ENCODE measurements around the gene FREM2.

Gene FREM2

DNA sequence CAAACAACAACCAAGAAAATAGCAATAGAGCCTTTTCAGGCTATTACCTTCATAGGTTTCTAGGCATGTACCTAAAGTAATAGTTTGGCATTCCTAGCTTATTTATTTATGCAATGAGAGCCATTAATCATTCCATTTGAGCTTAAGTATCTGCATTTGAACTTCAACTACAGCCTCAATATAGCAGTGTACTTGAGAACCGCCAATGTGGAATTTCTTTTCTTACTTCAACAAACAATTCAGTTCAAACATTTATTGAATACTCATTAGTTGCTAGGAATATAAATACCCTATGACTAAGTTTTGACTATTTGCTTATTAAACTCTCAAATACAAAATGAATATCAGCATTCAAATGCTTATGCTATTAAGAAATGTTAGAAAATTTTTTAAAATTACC is 38.0 kb upstream of the FREM2 start:
- ChIA-PET POLR2A (no interaction called here), CTCF (no interaction called here)
- H3K36me3 ChIP-seq (ENCODE audit: control insufficient read depth in 2 of 2, insufficient read depth in 1 of 2, low read length in 2 of 2) = no peaks in the 10 kb centered on the region
- H3K27ac ChIP-seq (ENCODE audit: extremely low read depth, low read depth, low read length) = no peak overlapping the region
- H3K4me3 ChIP-seq (ENCODE audit: low read depth, low read length) = no peak overlapping the region
- H3K4me1 ChIP-seq (ENCODE audit: control insufficient read depth, insufficient read depth, low read length) = no peaks in the 10 kb centered on the region
- H3K9me3 ChIP-seq (ENCODE audit: control insufficient read depth, insufficient read depth, low read depth, low read length) = no peaks in the 10 kb centered on the region
- TF ChIP-seq, protein P1, sequence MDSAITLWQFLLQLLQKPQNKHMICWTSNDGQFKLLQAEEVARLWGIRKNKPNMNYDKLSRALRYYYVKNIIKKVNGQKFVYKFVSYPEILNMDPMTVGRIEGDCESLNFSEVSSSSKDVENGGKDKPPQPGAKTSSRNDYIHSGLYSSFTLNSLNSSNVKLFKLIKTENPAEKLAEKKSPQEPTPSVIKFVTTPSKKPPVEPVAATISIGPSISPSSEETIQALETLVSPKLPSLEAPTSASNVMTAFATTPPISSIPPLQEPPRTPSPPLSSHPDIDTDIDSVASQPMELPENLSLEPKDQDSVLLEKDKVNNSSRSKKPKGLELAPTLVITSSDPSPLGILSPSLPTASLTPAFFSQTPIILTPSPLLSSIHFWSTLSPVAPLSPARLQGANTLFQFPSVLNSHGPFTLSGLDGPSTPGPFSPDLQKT (IDR thresholded peaks at IDR 0.05; ENCODE audit: borderline replicate concordance, low read depth, low read length) = no peak
- TF ChIP-seq, protein P2, sequence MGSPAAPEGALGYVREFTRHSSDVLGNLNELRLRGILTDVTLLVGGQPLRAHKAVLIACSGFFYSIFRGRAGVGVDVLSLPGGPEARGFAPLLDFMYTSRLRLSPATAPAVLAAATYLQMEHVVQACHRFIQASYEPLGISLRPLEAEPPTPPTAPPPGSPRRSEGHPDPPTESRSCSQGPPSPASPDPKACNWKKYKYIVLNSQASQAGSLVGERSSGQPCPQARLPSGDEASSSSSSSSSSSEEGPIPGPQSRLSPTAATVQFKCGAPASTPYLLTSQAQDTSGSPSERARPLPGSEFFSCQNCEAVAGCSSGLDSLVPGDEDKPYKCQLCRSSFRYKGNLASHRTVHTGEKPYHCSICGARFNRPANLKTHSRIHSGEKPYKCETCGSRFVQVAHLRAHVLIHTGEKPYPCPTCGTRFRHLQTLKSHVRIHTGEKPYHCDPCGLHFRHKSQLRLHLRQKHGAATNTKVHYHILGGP (tag by site-specific recombination; IDR thresholded peaks at IDR 0.05) = no peak
- TF ChIP-seq ZNF555 (tag by site-specific recombination; conservative IDR thresholded peaks at IDR 0.05) (no peak), ZNF624 (tag by site-specific recombination; IDR thresholded peaks at IDR 0.05) (no peak)
- TF ChIP-seq, protein P3, sequence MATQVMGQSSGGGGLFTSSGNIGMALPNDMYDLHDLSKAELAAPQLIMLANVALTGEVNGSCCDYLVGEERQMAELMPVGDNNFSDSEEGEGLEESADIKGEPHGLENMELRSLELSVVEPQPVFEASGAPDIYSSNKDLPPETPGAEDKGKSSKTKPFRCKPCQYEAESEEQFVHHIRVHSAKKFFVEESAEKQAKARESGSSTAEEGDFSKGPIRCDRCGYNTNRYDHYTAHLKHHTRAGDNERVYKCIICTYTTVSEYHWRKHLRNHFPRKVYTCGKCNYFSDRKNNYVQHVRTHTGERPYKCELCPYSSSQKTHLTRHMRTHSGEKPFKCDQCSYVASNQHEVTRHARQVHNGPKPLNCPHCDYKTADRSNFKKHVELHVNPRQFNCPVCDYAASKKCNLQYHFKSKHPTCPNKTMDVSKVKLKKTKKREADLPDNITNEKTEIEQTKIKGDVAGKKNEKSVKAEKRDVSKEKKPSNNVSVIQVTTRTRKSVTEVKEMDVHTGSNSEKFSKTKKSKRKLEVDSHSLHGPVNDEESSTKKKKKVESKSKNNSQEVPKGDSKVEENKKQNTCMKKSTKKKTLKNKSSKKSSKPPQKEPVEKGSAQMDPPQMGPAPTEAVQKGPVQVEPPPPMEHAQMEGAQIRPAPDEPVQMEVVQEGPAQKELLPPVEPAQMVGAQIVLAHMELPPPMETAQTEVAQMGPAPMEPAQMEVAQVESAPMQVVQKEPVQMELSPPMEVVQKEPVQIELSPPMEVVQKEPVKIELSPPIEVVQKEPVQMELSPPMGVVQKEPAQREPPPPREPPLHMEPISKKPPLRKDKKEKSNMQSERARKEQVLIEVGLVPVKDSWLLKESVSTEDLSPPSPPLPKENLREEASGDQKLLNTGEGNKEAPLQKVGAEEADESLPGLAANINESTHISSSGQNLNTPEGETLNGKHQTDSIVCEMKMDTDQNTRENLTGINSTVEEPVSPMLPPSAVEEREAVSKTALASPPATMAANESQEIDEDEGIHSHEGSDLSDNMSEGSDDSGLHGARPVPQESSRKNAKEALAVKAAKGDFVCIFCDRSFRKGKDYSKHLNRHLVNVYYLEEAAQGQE (tag by site-specific recombination; IDR thresholded peaks at IDR 0.05) = no peak

DNA sequence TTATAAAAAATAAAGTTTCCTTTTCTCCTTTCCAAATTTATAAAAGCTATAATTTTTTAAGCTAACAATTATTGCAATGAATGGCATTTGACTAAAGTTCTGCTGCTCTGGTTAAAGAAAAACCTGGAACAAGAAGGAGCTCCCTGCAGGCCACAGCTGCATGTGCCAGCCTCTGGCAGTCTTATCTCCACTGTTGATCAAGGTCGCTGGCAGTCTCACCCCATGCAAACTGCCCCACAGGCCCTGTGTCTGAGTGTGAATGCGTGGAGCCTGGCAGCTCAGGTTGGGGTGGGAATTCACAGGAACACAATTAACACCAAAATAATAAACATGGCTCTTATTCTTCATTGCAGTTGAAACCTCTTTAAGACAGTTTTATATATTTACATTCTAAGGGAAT is 30.2 kb upstream of the FREM2 start:
- H3K4me3 ChIP-seq (ENCODE audit: low read depth, low read length) = no peak overlapping the region
- TF ChIP-seq ZNF426 (tag by site-specific recombination; IDR thresholded peaks at IDR 0.05) = no peak
- no peak for TF ChIP-seq ZNF514 (tag by site-specific recombination; IDR thresholded peaks at IDR 0.05)
- no peaks in the 10 kb centered on the region for H3K36me3 ChIP-seq (ENCODE audit: control insufficient read depth in 2 of 2, insufficient read depth in 1 of 2, low read length in 2 of 2)
- no peaks in the 10 kb centered on the region for H3K4me1 ChIP-seq (ENCODE audit: control insufficient read depth, insufficient read depth, low read length)
- H3K27ac ChIP-seq (ENCODE audit: extremely low read depth, low read depth, low read length) = no peak overlapping the region
- ChIA-PET CTCF (no interaction called here), POLR2A (no interaction called here)
- no peaks in the 10 kb centered on the region for H3K9me3 ChIP-seq (ENCODE audit: control insufficient read depth, insufficient read depth, low read depth, low read length)

DNA sequence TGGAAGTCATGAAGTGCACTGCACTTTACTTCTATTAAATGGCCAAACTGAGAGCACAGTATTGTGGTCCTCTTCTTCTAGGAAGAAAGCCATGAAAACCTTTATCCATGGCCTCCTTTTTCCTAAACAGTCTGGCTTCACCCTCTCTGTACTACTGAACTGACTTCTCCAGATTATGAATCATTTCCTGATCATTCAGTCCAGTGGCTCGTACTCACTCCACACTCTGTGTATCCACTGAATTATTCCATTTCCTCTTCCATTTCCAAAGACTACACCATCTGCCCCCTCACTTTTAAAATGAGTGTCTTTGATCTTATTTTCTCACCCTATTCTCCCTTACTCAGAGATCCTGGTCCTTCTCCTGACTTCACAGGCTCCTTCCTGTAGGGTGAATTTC is 29.7 kb upstream of the FREM2 start:
- no peak overlapping the region for H3K4me3 ChIP-seq (ENCODE audit: low read depth, low read length)
- no peaks in the 10 kb centered on the region for H3K9me3 ChIP-seq (ENCODE audit: control insufficient read depth, insufficient read depth, low read depth, low read length)
- no peaks in the 10 kb centered on the region for H3K36me3 ChIP-seq (ENCODE audit: control insufficient read depth in 2 of 2, insufficient read depth in 1 of 2, low read length in 2 of 2)
- no peak overlapping the region for H3K27ac ChIP-seq (ENCODE audit: extremely low read depth, low read depth, low read length)
- H3K4me1 ChIP-seq (ENCODE audit: control insufficient read depth, insufficient read depth, low read length) = peaks cover 4% of the 10 kb centered on the region
- TF ChIP-seq ZNF391 (tag by site-specific recombination; IDR thresholded peaks at IDR 0.05; ENCODE audit: borderline replicate concordance, low read depth) = no peak
- TF ChIP-seq IKZF3 (tag by site-specific recombination; IDR thresholded peaks at IDR 0.05) = no peak
- TF ChIP-seq ZBTB20 (tag by site-specific recombination; IDR thresholded peaks at IDR 0.05) = no peak
- no peak for TF ChIP-seq ZNF311 (tag by site-specific recombination; IDR thresholded peaks at IDR 0.05; ENCODE audit: borderline replicate concordance)
- ChIA-PET POLR2A (no interaction called here), CTCF (no interaction called here)

DNA sequence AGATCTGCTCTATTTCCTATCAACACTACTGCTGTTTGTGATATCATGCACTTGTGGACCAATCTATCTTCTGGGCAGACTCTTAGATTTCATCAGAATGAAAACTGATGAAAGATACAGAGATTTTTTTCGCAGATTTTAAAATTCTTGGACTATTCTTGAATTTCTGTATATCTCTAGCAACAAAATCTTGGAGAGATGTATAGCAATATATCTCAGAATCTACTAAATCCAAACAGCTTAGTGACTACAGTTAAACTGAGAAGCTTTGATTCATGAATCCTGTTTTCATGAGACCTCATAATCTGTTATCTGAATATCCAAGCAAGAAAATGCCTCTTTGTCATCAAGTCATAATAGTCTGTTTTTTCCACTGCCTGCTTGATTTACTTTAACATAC is 28.0 kb upstream of the FREM2 start:
- Histone ChIP-seq H3K36me3 (ENCODE audit: control insufficient read depth in 2 of 2, insufficient read depth in 1 of 2, low read length in 2 of 2) (no peaks in the 10 kb centered on the region), H3K4me1 (ENCODE audit: control insufficient read depth, insufficient read depth, low read length) (peaks cover 6% of the 10 kb centered on the region), H3K4me3 (ENCODE audit: low read depth, low read length) (no peak overlapping the region), H3K27ac (ENCODE audit: extremely low read depth, low read depth, low read length) (no peak overlapping the region), H3K9me3 (ENCODE audit: control insufficient read depth, insufficient read depth, low read depth, low read length) (no peaks in the 10 kb centered on the region)
- ChIA-PET POLR2A (no interaction called here), CTCF (interaction anchor here (0.6 kb wide), 1 partner anchor 27 kb away, joined by 3 read pairs; no protein-coding TSS in a partner anchor)
- TF ChIP-seq ZBTB7A (tag by site-specific recombination; IDR thresholded peaks at IDR 0.05; ENCODE audit: low read depth) (no peak), ZBTB17 (tag by site-specific recombination; IDR thresholded peaks at IDR 0.05) (no peak), ZBTB20 (tag by site-specific recombination; IDR thresholded peaks at IDR 0.05) (no peak), ZNF335 (tag by site-specific recombination; conservative IDR thresholded peaks at IDR 0.05) (no peak), ZEB2 (tag by site-specific recombination; IDR thresholded peaks at IDR 0.05) (no peak), ZNF174 (tag by site-specific recombination; IDR thresholded peaks at IDR 0.05) (no peak), ZNF558 (tag by site-specific recombination; IDR thresholded peaks at IDR 0.05) (no peak)
- TF ChIP-seq, protein P4, sequence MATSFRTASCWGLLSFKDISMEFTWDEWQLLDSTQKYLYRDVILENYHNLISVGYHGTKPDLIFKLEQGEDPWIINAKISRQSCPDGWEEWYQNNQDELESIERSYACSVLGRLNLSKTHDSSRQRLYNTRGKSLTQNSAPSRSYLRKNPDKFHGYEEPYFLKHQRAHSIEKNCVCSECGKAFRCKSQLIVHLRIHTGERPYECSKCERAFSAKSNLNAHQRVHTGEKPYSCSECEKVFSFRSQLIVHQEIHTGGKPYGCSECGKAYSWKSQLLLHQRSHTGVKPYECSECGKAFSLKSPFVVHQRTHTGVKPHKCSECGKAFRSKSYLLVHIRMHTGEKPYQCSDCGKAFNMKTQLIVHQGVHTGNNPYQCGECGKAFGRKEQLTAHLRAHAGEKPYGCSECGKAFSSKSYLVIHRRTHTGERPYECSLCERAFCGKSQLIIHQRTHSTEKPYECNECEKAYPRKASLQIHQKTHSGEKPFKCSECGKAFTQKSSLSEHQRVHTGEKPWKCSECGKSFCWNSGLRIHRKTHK (tag by site-specific recombination; IDR thresholded peaks at IDR 0.05) = no peak
- TF ChIP-seq, protein P5, sequence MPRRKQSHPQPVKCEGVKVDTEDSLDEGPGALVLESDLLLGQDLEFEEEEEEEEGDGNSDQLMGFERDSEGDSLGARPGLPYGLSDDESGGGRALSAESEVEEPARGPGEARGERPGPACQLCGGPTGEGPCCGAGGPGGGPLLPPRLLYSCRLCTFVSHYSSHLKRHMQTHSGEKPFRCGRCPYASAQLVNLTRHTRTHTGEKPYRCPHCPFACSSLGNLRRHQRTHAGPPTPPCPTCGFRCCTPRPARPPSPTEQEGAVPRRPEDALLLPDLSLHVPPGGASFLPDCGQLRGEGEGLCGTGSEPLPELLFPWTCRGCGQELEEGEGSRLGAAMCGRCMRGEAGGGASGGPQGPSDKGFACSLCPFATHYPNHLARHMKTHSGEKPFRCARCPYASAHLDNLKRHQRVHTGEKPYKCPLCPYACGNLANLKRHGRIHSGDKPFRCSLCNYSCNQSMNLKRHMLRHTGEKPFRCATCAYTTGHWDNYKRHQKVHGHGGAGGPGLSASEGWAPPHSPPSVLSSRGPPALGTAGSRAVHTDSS (tag by site-specific recombination; IDR thresholded peaks at IDR 0.05) = no peak
- TF ChIP-seq, protein P6, sequence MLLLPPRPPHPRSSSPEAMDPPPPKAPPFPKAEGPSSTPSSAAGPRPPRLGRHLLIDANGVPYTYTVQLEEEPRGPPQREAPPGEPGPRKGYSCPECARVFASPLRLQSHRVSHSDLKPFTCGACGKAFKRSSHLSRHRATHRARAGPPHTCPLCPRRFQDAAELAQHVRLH (tag by site-specific recombination; IDR thresholded peaks at IDR 0.05) = no peak
